GM21515 (cell line): Measurements from ENCODE around the gene CTNNA3.
"Not testable (repeated sequence)": the region's sequence is repeated elsewhere in the genome, so short reads cannot be mapped to it uniquely, and the experiment has no call there.

Source experiments
- ATAC-seq: cut with Tn5 transposase; IDR thresholded peaks from one replicate; pipeline ENCODE4 v1.9.1; 2021; ENCODE audit not compliant: unreplicated experiment

CTNNA3 gene

GRCh38 chr10:67259319-67259929 lies 436.6 kb downstream of the CTNNA3 start:
- no peak for ATAC-seq

DNA sequence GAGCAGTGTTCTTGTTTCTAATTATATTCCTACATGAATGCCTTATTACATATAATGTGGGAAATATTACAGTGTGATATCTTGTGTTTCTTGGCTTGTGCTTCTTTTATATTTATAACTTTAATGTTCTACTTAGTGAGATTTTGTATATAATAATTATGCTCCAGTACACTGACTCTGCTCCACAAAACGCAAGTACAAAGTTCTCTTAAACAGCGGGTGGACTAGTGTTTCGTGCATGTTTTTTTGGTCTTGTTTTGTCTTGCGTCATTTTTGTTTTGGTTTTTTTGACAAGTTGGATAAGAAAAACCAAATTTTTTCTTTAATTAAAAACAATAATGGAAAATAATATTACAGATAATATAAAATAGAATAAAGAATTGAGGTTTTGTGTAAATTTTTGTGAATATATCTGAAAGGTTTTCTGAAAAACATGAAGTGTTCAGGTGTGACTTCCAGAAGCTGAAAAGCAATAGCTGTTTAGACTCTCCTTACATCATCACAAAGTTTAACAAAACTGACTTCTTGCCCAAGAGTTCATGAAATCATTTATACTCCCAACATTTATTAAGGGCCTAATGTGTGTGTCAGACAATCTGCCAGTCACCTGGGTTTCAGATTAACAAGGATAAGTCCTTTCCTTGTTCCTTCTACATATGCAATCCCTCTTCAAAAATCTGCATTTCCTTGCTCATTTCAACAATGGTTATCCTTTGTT lies 438.4 kb downstream of the CTNNA3 start:
- no peak for ATAC-seq

- ATAC-seq, result no peak
Measured at GRCh38 chr10:67257018-67257417, 439.0 kb downstream of the CTNNA3 start.

GRCh38 chr10:67250686-67251085 lies 445.3 kb downstream of the CTNNA3 start:
- no peak for ATAC-seq

DNA sequence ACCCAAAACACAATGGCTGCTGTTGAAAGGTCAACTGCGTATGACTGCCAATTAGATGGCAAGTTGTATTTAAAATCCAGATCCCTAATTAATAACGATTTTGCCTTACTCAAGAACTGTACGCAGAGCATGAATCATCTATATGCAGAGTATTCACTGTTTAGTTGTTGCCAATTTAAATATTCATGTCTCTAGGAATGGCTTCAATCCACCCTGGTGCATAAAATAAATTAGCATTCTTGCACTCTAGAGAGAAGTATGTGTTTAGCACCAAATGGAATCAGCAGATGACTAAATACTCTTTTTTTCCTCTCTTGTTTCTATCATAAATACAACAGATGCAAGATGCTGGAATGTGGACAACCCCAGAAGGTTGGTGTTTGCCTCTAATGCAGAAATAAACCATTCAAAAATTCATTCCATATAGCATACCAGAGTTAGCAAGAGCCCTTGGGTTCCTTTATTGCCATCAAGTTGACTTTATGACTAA lies 449.9 kb downstream of the CTNNA3 start:
- ATAC-seq, result no peak

- no peak for ATAC-seq
Measured at GRCh38 chr10:67242528-67242927, 453.5 kb downstream of the CTNNA3 start.

DNA sequence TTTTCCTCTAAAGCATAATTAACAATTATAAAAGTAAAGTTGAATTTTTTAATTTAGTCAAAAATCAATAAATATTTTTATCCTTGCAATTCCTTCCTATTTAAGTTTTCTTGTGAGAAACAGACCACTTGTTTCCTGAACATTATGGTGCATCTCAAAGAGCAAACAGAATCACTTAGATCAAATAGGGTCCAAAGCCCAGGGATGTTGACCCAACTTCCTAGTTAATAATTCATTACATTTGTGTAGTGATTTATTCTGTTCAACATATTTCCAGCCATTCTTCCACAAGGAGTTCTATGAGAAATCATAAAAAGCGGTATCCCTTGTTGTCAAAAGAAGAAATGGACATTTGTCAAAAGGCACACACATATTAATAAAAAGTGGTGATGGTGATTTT lies 454.5 kb downstream of the CTNNA3 start:
- no peak for ATAC-seq

GRCh38 chr10:67239864-67240497 lies 456.0 kb downstream of the CTNNA3 start:
- ATAC-seq, result no peak

DNA sequence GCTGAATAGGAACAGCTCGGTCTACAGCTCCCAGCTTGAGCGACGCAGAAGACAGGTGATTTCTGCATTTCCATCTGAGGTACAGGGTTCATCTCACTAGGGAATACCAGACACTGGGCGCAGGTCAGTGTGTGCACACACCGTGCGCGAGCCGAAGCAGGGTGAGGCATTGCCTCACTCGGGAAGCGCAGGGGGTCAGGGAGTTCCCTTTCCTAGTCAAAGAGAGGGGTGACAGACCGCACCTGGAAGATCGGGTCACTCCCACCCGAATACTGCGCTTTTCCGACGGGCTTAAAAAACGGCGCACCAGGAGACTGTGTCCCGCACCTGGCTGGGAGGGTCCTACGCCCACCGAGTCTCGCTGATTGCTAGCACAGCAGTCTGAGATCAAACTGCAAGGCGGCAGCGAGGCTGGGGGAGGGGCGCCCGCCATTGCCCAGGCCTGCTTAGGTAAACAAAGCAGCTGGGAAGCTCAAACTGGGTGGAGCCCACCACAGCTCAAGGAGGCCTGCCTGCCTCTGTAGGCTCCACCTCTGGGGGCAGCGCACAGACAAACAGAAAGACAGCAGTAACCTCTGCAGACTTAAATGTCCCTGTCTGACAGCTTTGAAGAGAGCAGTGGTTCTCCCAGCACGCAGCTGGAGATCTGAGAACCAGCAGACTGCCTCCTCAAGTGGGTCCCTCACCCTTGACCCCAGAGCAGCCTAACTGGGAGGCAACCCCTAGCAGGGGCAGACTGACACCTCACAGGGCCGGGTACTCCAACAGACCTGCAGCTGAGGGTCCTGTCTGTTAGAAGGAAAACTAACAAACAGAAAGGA lies 465.1 kb downstream of the CTNNA3 start:
- ATAC-seq, result not testable (repeated sequence)

GRCh38 chr10:67225226-67225625 lies 470.8 kb downstream of the CTNNA3 start:
- ATAC-seq, result no peak

DNA sequence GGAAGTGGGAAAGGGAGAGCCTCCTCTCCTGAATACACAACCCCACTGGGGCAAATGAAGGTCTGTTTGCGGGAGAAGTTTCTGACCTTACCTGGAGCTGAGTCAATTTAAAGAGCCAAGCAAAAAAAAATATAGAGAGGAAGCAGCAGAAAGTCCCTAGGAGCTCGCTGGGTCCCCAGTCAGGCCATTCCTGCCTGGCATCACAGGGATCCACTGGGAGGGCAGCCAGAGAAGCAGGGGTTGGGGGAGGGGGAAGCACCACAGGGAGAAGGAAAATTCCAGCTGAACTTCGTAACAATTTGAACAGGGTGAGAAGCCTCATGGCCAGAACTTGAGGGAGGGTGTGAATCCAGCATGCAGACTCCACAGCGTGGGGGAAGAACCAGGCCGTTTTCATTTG lies 471.4 kb downstream of the CTNNA3 start:
- ATAC-seq, result no peak

DNA sequence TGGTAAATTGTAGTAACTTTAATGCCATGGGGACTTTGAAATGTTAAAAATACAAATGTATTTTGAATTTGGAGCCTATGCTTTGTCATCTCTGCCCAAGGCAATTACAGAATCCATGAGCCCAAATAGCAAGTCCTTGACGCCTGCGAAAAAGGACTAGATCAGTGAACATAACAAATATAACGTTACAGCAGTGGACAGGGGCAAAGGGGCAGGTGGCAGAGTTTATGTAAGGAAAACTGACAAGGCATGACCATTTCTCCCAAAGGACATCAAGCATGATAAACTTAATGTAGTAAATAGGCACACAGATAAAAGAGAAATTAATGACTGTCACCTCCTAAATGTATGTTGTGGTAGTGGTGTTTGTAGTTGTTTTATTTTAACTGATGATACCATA lies 473.1 kb downstream of the CTNNA3 start:
- ATAC-seq, result no peak

DNA sequence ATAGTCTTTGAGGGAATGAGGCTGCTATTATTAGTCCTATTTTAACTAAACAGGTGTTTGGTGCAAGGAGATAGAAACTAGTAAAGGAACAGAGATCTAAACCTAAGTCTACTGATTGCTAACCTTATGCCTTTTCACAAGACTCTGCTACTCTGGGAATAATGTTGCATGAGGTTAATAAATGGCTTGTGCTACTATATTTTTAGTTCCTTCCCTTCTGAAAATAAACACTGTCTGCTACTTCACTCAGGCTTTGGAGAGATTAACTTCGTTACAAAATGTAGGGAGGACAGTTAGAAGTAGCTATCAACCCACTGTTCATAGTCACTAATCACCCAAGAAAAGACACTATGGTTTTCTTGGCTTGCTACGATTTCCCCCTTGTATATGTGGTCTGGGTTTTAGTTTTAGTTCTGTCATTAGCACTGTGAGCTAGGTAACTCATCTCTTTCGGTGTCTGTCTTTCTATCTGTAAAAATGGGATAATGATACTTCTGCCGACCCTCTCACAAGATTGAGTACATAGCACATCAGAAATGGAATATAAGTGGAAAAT lies 474.0 kb downstream of the CTNNA3 start:
- ATAC-seq, result no peak

GRCh38 chr10:67211680-67212079 lies 484.3 kb downstream of the CTNNA3 start:
- no peak for ATAC-seq

- ATAC-seq, result not testable (repeated sequence)
Measured at GRCh38 chr10:67207923-67208322, 488.1 kb downstream of the CTNNA3 start.

GRCh38 chr10:67200913-67201564 lies 495.0 kb downstream of the CTNNA3 start:
- no peak for ATAC-seq

GRCh38 chr10:67175354-67175753 lies 520.6 kb downstream of the CTNNA3 start:
- ATAC-seq, result no peak

DNA sequence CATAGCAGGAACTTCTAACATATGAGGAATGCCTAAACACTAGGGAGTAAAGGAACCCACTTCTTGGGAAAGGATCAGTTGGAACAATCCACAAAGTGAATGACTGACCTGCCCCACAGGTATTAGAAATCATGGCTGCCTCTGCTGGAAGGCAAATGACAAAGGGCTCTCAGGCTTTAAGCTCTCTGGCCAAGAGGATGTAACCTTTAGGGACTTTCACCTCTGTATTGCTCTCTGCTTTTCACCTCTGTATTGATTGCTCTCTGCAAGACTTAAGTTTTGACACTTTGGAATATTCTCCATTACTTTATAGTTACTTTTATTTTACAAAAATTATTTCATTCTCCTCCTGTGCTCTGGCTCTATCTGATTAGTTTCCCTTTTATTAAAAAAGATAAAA lies 522.2 kb downstream of the CTNNA3 start:
- ATAC-seq, result no peak

- no peak for ATAC-seq
Measured at GRCh38 chr10:67171970-67172369, 524.0 kb downstream of the CTNNA3 start.

DNA sequence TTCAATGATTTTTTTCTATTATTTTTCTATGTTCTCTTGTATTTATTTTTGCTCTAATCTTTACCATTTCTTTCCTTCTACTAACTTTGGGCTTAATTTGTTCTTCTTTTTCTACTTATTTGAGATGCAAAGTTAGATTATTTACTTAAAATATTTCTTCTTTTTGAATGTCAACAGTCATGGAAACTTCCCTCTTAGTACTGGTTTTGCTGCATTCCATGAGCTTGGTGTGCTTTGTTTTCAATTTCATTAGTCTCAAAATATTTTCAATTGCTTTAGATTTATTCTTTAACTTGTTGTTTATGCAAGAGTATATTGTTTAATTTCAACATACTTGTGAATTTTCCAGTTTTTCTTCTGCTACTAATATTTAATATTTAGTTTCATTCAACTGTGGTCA lies 539.8 kb downstream of the CTNNA3 start:
- ATAC-seq, result no peak

DNA sequence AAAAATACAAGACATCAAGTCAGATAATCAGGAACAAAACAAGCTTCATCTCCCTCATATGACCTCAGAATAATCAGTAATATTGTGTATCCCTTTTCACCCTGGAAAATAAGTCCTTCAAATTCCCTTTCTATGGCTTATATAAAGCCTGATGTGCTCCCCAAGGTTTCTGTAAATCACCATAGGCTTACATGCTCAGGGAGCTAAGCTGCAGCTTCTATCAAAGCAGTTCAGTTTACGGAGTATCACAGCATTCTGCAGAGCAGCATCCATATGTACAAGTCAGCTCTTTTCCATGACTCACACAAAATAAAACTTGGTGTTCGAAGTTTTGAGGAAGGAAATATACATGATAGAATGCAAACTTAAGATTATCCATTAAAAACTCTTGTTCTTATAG lies 544.5 kb downstream of the CTNNA3 start:
- ATAC-seq, result no peak
